OCI-LY1 (cell line): ENCODE results near the gene RNF144B.
"Not testable (repeated sequence)": the region's sequence is repeated elsewhere in the genome, so short reads cannot be mapped to it uniquely, and the experiment has no call there.

ENCODE experiments used
- EZH2 ChIP-seq: fragments of 200-600 bp; sonication (generic), shearing (Covaris generic); IDR thresholded peaks from 2 replicates; pipeline ENCODE4 v1.8.0; 2017; ENCODE audit warnings: borderline replicate concordance, mixed run types, mild to moderate bottlenecking, antibody characterized with exemption, low read length, moderate library complexity, mixed read lengths
- TF ChIP-seq, protein P1 (sequence below): fragments of 200-600 bp; sonication (generic), shearing (Covaris generic); IDR thresholded peaks from 2 replicates; pipeline ENCODE4 v1.5.1; 2017; ENCODE audit warnings: mild to moderate bottlenecking, antibody characterized with exemption, low read length, moderate library complexity, mixed read lengths

- TF ChIP-seq, protein P1, sequence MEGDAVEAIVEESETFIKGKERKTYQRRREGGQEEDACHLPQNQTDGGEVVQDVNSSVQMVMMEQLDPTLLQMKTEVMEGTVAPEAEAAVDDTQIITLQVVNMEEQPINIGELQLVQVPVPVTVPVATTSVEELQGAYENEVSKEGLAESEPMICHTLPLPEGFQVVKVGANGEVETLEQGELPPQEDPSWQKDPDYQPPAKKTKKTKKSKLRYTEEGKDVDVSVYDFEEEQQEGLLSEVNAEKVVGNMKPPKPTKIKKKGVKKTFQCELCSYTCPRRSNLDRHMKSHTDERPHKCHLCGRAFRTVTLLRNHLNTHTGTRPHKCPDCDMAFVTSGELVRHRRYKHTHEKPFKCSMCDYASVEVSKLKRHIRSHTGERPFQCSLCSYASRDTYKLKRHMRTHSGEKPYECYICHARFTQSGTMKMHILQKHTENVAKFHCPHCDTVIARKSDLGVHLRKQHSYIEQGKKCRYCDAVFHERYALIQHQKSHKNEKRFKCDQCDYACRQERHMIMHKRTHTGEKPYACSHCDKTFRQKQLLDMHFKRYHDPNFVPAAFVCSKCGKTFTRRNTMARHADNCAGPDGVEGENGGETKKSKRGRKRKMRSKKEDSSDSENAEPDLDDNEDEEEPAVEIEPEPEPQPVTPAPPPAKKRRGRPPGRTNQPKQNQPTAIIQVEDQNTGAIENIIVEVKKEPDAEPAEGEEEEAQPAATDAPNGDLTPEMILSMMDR: not testable (repeated sequence)
- TF ChIP-seq EZH2: not testable (repeated sequence)
Measured at GRCh38 chr6:18398225-18398624, 11.1 kb downstream of the RNF144B start.
